GM19455 (cell line): ENCODE results near the gene SEMA3E.
"Not testable (repeated sequence)": the region's sequence is repeated elsewhere in the genome, so short reads cannot be mapped to it uniquely, and the experiment has no call there.

Source experiments
- ATAC-seq: cut with Tn5 transposase; IDR thresholded peaks from one replicate; pipeline ENCODE4 v1.9.1; 2021; ENCODE audit not compliant: unreplicated experiment

SEMA3E gene

GRCh38 chr7:83648464-83649241 lies at the start of gene SEMA3E:
TSS of gene SEMA3E (minus strand) at chr7:83649139.
- ATAC-seq, result no peak

GRCh38 chr7:83697804-83698530 lies 49.0 kb upstream of the SEMA3E start:
- no peak for ATAC-seq

- no peak for ATAC-seq
Observed at GRCh38 chr7:83696101-83696500, 47.2 kb upstream of the SEMA3E start.

GRCh38 chr7:83695128-83695960 lies 46.4 kb upstream of the SEMA3E start:
- ATAC-seq, result no peak

- no peak for ATAC-seq
Observed at GRCh38 chr7:83693256-83693655, 44.3 kb upstream of the SEMA3E start.

- ATAC-seq, result no peak
Observed at GRCh38 chr7:83691095-83691494, 42.2 kb upstream of the SEMA3E start.

- no peak for ATAC-seq
Observed at GRCh38 chr7:83689855-83690254, 40.9 kb upstream of the SEMA3E start.

GRCh38 chr7:83686416-83686815 lies 37.5 kb upstream of the SEMA3E start:
- ATAC-seq, result no peak

GRCh38 chr7:83684928-83685327 lies 36.0 kb upstream of the SEMA3E start:
- ATAC-seq, result no peak

- ATAC-seq, result no peak
Observed at GRCh38 chr7:83681200-83681778, 32.4 kb upstream of the SEMA3E start.

- no peak for ATAC-seq
Observed at GRCh38 chr7:83677180-83677866, 28.4 kb upstream of the SEMA3E start.

GRCh38 chr7:83673291-83673690 lies 24.4 kb upstream of the SEMA3E start:
- not testable (repeated sequence) for ATAC-seq

GRCh38 chr7:83672157-83672556 lies 23.2 kb upstream of the SEMA3E start:
- ATAC-seq, result no peak

GRCh38 chr7:83663131-83663530 lies 14.2 kb upstream of the SEMA3E start:
- ATAC-seq, result no peak

- no peak for ATAC-seq
Observed at GRCh38 chr7:83658126-83658525, 9.2 kb upstream of the SEMA3E start.

- peak; percentile 91 for ATAC-seq
Observed at GRCh38 chr7:83655951-83656556, 7.1 kb upstream of the SEMA3E start.

- no peak for ATAC-seq
Observed at GRCh38 chr7:83652481-83652880, 3.5 kb upstream of the SEMA3E start.

GRCh38 chr7:83649701-83650100 lies 762 bp upstream of the SEMA3E start:
- ATAC-seq, result no peak

- ATAC-seq, result no peak
Observed at GRCh38 chr7:83646027-83646426, 2.9 kb downstream of the SEMA3E start.

- ATAC-seq, result no peak
Observed at GRCh38 chr7:83643739-83644138, 5.2 kb downstream of the SEMA3E start.
